Transverse colon (tissue), 4 donors: ENCODE measurements around the gene ONECUT2.

Experiments
- EP300 ChIP-seq: sonication (generic); formaldehyde crosslinking; IDR thresholded peaks from one replicate; pipeline ENCODE4 v1.6.1; 2017; ENCODE audit warnings: antibody characterized with exemption, low read depth
- POLR2A ChIP-seq: fragments of 450-650 bp; IDR thresholded peaks from one replicate; pipeline ENCODE4 v1.6.1; 2016; ENCODE audit warnings: antibody characterized with exemption, mild to moderate bottlenecking, moderate library complexity
- POLR2AphosphoS5 ChIP-seq, 3 donors: sonication (generic); formaldehyde crosslinking; IDR thresholded peaks; one replicate each; pipeline ENCODE4 v1.6.1; 2016; ENCODE audit warnings: antibody characterized with exemption in 3 of 3
- TF ChIP-seq, protein P1 (sequence below), 5 experiments: fragments of 200-600 bp in 3 of 5; fragments of 450-650 bp in 2 of 5; sonication (generic) in 3 of 5; IDR thresholded peaks; 1 replicate in 2 of 5; 2 replicates in 3 of 5; pipeline ENCODE4 v1.5.1; 2016 to 2017; ENCODE audit warnings: antibody characterized with exemption in 5 of 5, inconsistent platforms in 3 of 5, mild to moderate bottlenecking in 2 of 5, moderate library complexity in 1 of 5

DNA sequence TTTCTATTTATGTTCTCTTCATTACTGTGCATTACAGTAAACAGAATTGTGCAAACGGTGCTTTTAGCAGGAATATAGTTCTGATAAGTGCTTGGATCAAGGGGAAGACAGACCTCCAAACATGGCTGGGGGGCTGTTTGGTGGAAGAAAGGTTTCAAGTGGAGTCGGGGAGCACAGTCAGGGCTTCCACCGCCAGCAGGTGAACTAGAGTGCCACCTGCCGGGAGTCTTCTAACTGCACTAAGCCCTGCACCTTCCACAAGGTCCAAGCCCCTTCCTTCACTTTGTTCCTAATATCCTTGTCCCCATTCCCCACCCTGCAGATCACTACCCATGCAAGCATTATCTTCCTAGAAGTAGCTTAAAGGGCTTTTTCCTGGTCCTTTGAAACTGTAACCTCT lies 11.1 kb downstream of the ONECUT2 start:
- TF ChIP-seq POLR2A (no peak), EP300 (no peak), POLR2AphosphoS5 (IDR thresholded peaks at IDR 0.05) (no peak)
- TF ChIP-seq, protein P1, sequence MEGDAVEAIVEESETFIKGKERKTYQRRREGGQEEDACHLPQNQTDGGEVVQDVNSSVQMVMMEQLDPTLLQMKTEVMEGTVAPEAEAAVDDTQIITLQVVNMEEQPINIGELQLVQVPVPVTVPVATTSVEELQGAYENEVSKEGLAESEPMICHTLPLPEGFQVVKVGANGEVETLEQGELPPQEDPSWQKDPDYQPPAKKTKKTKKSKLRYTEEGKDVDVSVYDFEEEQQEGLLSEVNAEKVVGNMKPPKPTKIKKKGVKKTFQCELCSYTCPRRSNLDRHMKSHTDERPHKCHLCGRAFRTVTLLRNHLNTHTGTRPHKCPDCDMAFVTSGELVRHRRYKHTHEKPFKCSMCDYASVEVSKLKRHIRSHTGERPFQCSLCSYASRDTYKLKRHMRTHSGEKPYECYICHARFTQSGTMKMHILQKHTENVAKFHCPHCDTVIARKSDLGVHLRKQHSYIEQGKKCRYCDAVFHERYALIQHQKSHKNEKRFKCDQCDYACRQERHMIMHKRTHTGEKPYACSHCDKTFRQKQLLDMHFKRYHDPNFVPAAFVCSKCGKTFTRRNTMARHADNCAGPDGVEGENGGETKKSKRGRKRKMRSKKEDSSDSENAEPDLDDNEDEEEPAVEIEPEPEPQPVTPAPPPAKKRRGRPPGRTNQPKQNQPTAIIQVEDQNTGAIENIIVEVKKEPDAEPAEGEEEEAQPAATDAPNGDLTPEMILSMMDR (IDR thresholded peaks at IDR 0.05) = peak; percentile 12 to 47 (median 33)
